Astrocyte of the cerebellum (primary cell): ENCODE data around the gene PPRC1.

Experiments used
- DNase-seq: peaks from one replicate; pipeline ENCODE4 v3.0.0-alpha.2; 2011; ENCODE audit warnings: low read depth
- H3K4me3 ChIP-seq: 2 replicates; pipeline ENCODE4 v1.5.1; 2011; ENCODE audit warnings: mild to moderate bottlenecking, low read depth, low read length, moderate library complexity
- CTCF ChIP-seq: IDR thresholded peaks from 2 replicates; pipeline ENCODE4 v1.5.1; 2012; ENCODE audit warnings: low read length, low read depth, moderate library complexity, mild to moderate bottlenecking; ENCODE audit errors: missing control alignments
- in situ Hi-C: cut with HindIII; loops from 2 replicates; pipeline ENCODE4 v1.10.0; 2017; ENCODE audit warnings: low sequenced_read_pairs

Gene PPRC1

GRCh38 chr10:102117391-102118159 lies 15.3 kb upstream of the PPRC1 start:
- peak overlapping the region; percentile 65 for H3K4me3 ChIP-seq
- peak; percentile 33 for TF ChIP-seq CTCF
- in situ Hi-C loops: no loop called here
- DNase-seq: no peak

GRCh38 chr10:102118867-102119266 lies 14.0 kb upstream of the PPRC1 start:
- no peak for TF ChIP-seq CTCF
- in situ Hi-C loops: no loop called here
- no peak for DNase-seq
- peak overlapping the region; percentile 65 for H3K4me3 ChIP-seq

- TF ChIP-seq CTCF: no peak
- DNase-seq: no peak
- peak overlapping the region; percentile 65 for H3K4me3 ChIP-seq
- in situ Hi-C loops: no loop called here
These were observed 13.3 kb upstream of the PPRC1 start for GRCh38 chr10:102119417-102120141.

- no peak for TF ChIP-seq CTCF
- no peak for DNase-seq
- peak within 1 kb of the TSS; percentile 65 for H3K4me3 ChIP-seq
- in situ Hi-C loops: no loop called here
These were observed 12.5 kb upstream of the PPRC1 start, which contains the start of gene LDB1 for GRCh38 chr10:102120142-102120990. LDB1 (minus strand) TSS chr10:102120368; CDS start chr10:102120110, 258 bp downstream.

- peak overlapping the region; percentile 65 for H3K4me3 ChIP-seq
- TF ChIP-seq CTCF: no peak
- DNase-seq: no peak
- in situ Hi-C loops: no loop called here
These were observed 11.7 kb upstream of the PPRC1 start for GRCh38 chr10:102120991-102121738.
